H9 (cell line): ENCODE data around the gene NPTXR. TPM values are rescaled to one million over a fixed set of nuclear protein-coding genes. Genes with fewer than 3 reads are reported as not detected.

ENCODE experiments used
- DNase-seq: peaks from one replicate; pipeline ENCODE4 v3.0.0-alpha.2; 2017
- H2AFZ ChIP-seq: one replicate; pipeline ENCODE4 v1.6.1; 2013; ENCODE audit warnings: mild to moderate bottlenecking, low read length, control low read depth, moderate library complexity
- H2AK5ac ChIP-seq: 2 replicates; pipeline ENCODE4 v1.6.1; 2013; ENCODE audit warnings: low read length, control low read depth, mixed read lengths; ENCODE audit not compliant: insufficient read length
- H2BK120ac ChIP-seq: one replicate; pipeline ENCODE4 v1.6.1; 2013; ENCODE audit warnings: low read depth, mild to moderate bottlenecking, low read length, control low read depth, inconsistent platforms; ENCODE audit not compliant: poor library complexity, severe bottlenecking
- H2BK12ac ChIP-seq: 2 replicates; pipeline ENCODE4 v1.6.1; 2013; ENCODE audit warnings: low read length, control low read depth, mixed read lengths, low read depth; ENCODE audit not compliant: insufficient read length
- H2BK15ac ChIP-seq: 2 replicates; pipeline ENCODE4 v1.6.1; 2013; ENCODE audit warnings: low read depth, low read length, control low read depth
- H2BK20ac ChIP-seq: one replicate; pipeline ENCODE4 v1.6.1; 2013; ENCODE audit warnings: low read depth, mild to moderate bottlenecking, low read length, control low read depth, inconsistent platforms; ENCODE audit not compliant: poor library complexity, severe bottlenecking
- H2BK5ac ChIP-seq: 2 replicates; pipeline ENCODE4 v1.6.1; 2013; ENCODE audit warnings: low read length, control low read depth, mixed read lengths; ENCODE audit not compliant: insufficient read length
- H3K14ac ChIP-seq: 2 replicates; pipeline ENCODE4 v1.6.1; 2013; ENCODE audit warnings: low read length, control low read depth; ENCODE audit not compliant: insufficient read depth
- H3K18ac ChIP-seq: 2 replicates; pipeline ENCODE4 v1.6.1; 2013; ENCODE audit warnings: low read depth, mild to moderate bottlenecking, mixed read lengths, low read length, control low read depth; ENCODE audit not compliant: insufficient read length
- H3K23ac ChIP-seq: 2 replicates; pipeline ENCODE4 v1.6.1; 2013; ENCODE audit warnings: low read length, control low read depth, mixed read lengths, low read depth; ENCODE audit not compliant: insufficient read length
- H3K23me2 ChIP-seq: 2 replicates; pipeline ENCODE4 v1.6.1; 2013; ENCODE audit warnings: low read depth, mild to moderate bottlenecking, mixed read lengths, low read length, control low read depth; ENCODE audit not compliant: insufficient read length, poor library complexity, severe bottlenecking
- H3K27ac ChIP-seq: 2 replicates; pipeline ENCODE4 v1.5.1; 2013; ENCODE audit warnings: low read length, control low read depth, mixed read lengths, low read depth; ENCODE audit not compliant: insufficient read length
- H3K27me3 ChIP-seq: 2 replicates; pipeline ENCODE4 v1.6.1; 2013; ENCODE audit warnings: low read length, control low read depth, inconsistent platforms; ENCODE audit not compliant: insufficient read depth
- H3K4ac ChIP-seq: 2 replicates; pipeline ENCODE4 v1.6.1; 2013; ENCODE audit warnings: low read depth, mild to moderate bottlenecking, control low read depth, inconsistent platforms, low read length, moderate library complexity
- H3K4me1 ChIP-seq: 2 replicates; pipeline ENCODE4 v1.6.1; 2013; ENCODE audit warnings: low read length, control low read depth, inconsistent platforms; ENCODE audit not compliant: insufficient read depth
- H3K4me2 ChIP-seq: 2 replicates; pipeline ENCODE4 v1.6.1; 2013; ENCODE audit warnings: low read length, control low read depth, mixed read lengths; ENCODE audit not compliant: insufficient read length, insufficient read depth
- H3K56ac ChIP-seq: 2 replicates; pipeline ENCODE4 v1.6.1; 2013; ENCODE audit warnings: low read depth, mild to moderate bottlenecking, mixed read lengths, low read length, control low read depth; ENCODE audit not compliant: insufficient read length
- H3K79me1 ChIP-seq: 2 replicates; pipeline ENCODE4 v1.6.1; 2013; ENCODE audit warnings: low read depth, mild to moderate bottlenecking, moderate library complexity, low read length, control low read depth, inconsistent platforms; ENCODE audit not compliant: insufficient read depth, poor library complexity, severe bottlenecking
- H3K79me2 ChIP-seq: 2 replicates; pipeline ENCODE4 v1.6.1; 2013; ENCODE audit warnings: low read length, control low read depth, inconsistent platforms; ENCODE audit not compliant: insufficient read depth
- H3K9ac ChIP-seq: 2 replicates; pipeline ENCODE4 v1.6.1; 2013; ENCODE audit warnings: low read length, control low read depth, mixed read lengths; ENCODE audit not compliant: insufficient read length; ENCODE audit errors: extremely low read depth
- H3K9me3 ChIP-seq: one replicate; pipeline ENCODE4 v1.6.1; 2013; ENCODE audit warnings: low read depth, low read length, inconsistent platforms; ENCODE audit not compliant: control insufficient read depth
- H3T11ph ChIP-seq: one replicate; pipeline ENCODE4 v1.6.1; 2013; ENCODE audit warnings: mild to moderate bottlenecking, low read length, control low read depth, inconsistent platforms
- H4K20me1 ChIP-seq: one replicate; pipeline ENCODE4 v1.6.1; 2013; ENCODE audit not compliant: control insufficient read depth, insufficient read length, insufficient read depth
- H4K5ac ChIP-seq: 2 replicates; pipeline ENCODE4 v1.6.1; 2013; ENCODE audit warnings: low read depth, mild to moderate bottlenecking, mixed read lengths, low read length, control low read depth; ENCODE audit not compliant: insufficient read length
- H4K8ac ChIP-seq: replicated peaks from 2 replicates; pipeline ENCODE4 v1.6.1; 2013; ENCODE audit warnings: low read length, control low read depth, mixed read lengths, low read depth; ENCODE audit not compliant: insufficient read length
- H4K91ac ChIP-seq: 2 replicates; pipeline ENCODE4 v1.6.1; 2013; ENCODE audit warnings: low read depth, mild to moderate bottlenecking, moderate library complexity, mixed read lengths, low read length, control low read depth; ENCODE audit not compliant: insufficient read length
- H3K27ac Mint-ChIP-seq, 3 experiments: 2 replicates in 2 of 3; 3 replicates in 1 of 3; pipeline ENCODE4 v1.8.0; 2020 to 2021; ENCODE audit warnings: mixed read lengths in 3 of 3, mild to moderate bottlenecking in 1 of 3, moderate library complexity in 1 of 3
- H3K27me3 Mint-ChIP-seq: 2 replicates; pipeline ENCODE4 v1.8.0; 2021; ENCODE audit warnings: low read depth, mild to moderate bottlenecking, moderate library complexity, mixed read lengths
- H3K36me3 Mint-ChIP-seq, 3 experiments: 2 replicates in 2 of 3; 3 replicates in 1 of 3; pipeline ENCODE4 v1.8.0; 2020 to 2021; ENCODE audit warnings: low read depth in 3 of 3, mixed read lengths in 3 of 3; ENCODE audit not compliant: insufficient read depth in 1 of 3
- H3K4me1 Mint-ChIP-seq, 2 experiments: 2 replicates each; pipeline ENCODE4 v1.8.0; 2020; ENCODE audit warnings: mixed read lengths in 2 of 2
- H3K4me3 Mint-ChIP-seq, 2 experiments: 2 replicates in 1 of 2; 3 replicates in 1 of 2; pipeline ENCODE4 v1.8.0; 2020 to 2021; ENCODE audit warnings: mild to moderate bottlenecking in 2 of 2, mixed read lengths in 2 of 2, moderate library complexity in 1 of 2
- H3K9me3 Mint-ChIP-seq, 2 experiments: 2 replicates in 1 of 2; 3 replicates in 1 of 2; pipeline ENCODE4 v1.8.0; 2020; ENCODE audit warnings: mild to moderate bottlenecking in 2 of 2, mixed read lengths in 2 of 2, moderate library complexity in 1 of 2
- CTCF ChIP-seq: fragments of 200-600 bp; sonication (generic); conservative IDR thresholded peaks from 3 replicates; pipeline ENCODE4 v1.8.0; 2021; ENCODE audit warnings: antibody characterized with exemption, mild to moderate bottlenecking
- WGBS: extraction: QIAGEN DNeasy Blood & Tissue Kit; methylation state at CpG from one replicate; pipeline ENCODE4 v1.1.7; 2013; ENCODE audit warnings: missing lambda C conversion rate, low lambda C conversion rate, mixed read lengths; ENCODE audit not compliant: insufficient read length; ENCODE audit errors: extremely low coverage; 5-methylcytosine and 5-hydroxymethylcytosine counted together
- total RNA-seq: library from RNA; stranded (reverse); gene quantifications from 2 replicates; pipeline ENCODE4 v1.2.1, GENCODE V29; 2021

Gene NPTXR
- total RNA-seq, 1 experiment from 2014 or later, result 8.1 TPM

- Histone ChIP-seq H3K27me3 (no peaks in the 10 kb centered on the region), H3K4me1 (no peaks in the 10 kb centered on the region), H3K18ac (no peak overlapping the region), H4K5ac (no peak overlapping the region), H3K23ac (no peak overlapping the region), H3K4ac (no peak overlapping the region), H3K14ac (no peak overlapping the region), H3K56ac (no peak overlapping the region), H2BK12ac (no peak overlapping the region), H3K79me2 (no peaks in the 10 kb centered on the region), H2BK15ac (no peak overlapping the region), H3K9me3 (no peaks in the 10 kb centered on the region), H4K20me1 (no peaks in the 10 kb centered on the region), H3K79me1 (no peaks in the 10 kb centered on the region), H3K4me2 (no peak overlapping the region), H2AK5ac (no peak overlapping the region), H3T11ph (no peak overlapping the region), H2BK120ac (no peak overlapping the region), H2BK5ac (no peak overlapping the region), H4K91ac (no peak overlapping the region), H3K9ac (no peak overlapping the region), H2AFZ (no peak overlapping the region), H4K8ac (no peak overlapping the region), H2BK20ac (no peak overlapping the region), H3K23me2 (no peaks in the 10 kb centered on the region), H3K27ac (no peak overlapping the region)
- DNase-seq, result no peak
- Mint-ChIP-seq H3K9me3 (no peaks in the 10 kb centered on the region), H3K36me3 (no peaks in the 10 kb centered on the region), H3K4me1 (peaks cover 4 to 15% of the 10 kb centered on the region in 2 experiments), H3K27ac (peak overlapping the region in 1 of 3 experiments; percentile 89; a peak in 1 of 7 replicates), H3K27me3 (peaks cover 2% of the 10 kb centered on the region), H3K4me3 (no peak overlapping the region)
- WGBS, result no CpG with 5 or more reads among the region's 11 CpGs
- TF ChIP-seq CTCF, result no peak
Observed at GRCh38 chr22:38774496-38775166, 69.2 kb downstream of the NPTXR start.
